Right lobe of liver (tissue), 6 donors: ENCODE results near the gene SMPD2. TPM values are rescaled to one million over a fixed set of nuclear protein-coding genes. Genes with fewer than 3 reads are reported as not detected.

ENCODE experiments used
- ATAC-seq, 4 donors: fragments of 200-7000 bp; cut with Tn5 transposase; one replicate each; pipeline ENCODE4 v1.9.1; 2020; ENCODE audit warnings: mild to moderate bottlenecking in 4 of 4, moderate library complexity in 4 of 4
- DNase-seq, 3 donors: peaks; one replicate each; pipeline ENCODE4 v3.0.0-alpha.2; 2020
- H3K27ac ChIP-seq, 3 donors: fragments of 200-600 bp; one replicate each; pipeline ENCODE4 v1.8.0; 2022
- H3K27me3 ChIP-seq, 2 donors: fragments of 200-600 bp; one replicate each; pipeline ENCODE4 v1.8.0; 2022
- H3K36me3 ChIP-seq, 4 donors: fragments of 200-600 bp; sonication (generic) in 1 of 4; one replicate each; pipeline versions ENCODE4 v1.5.1 to v1.8.0; 2017 to 2022; ENCODE audit warnings: control low read depth in 1 of 4
- H3K4me1 ChIP-seq, 4 donors: fragments of 200-600 bp; sonication (generic) in 1 of 4; one replicate each; pipeline versions ENCODE4 v1.5.1 to v1.8.0; 2017 to 2022; ENCODE audit warnings: control low read depth in 1 of 4
- H3K4me3 ChIP-seq, 3 donors: fragments of 200-600 bp; one replicate each; pipeline ENCODE4 v1.8.0; 2022
- H3K9me3 ChIP-seq, 4 donors: fragments of 200-600 bp; sonication (generic) in 1 of 4; one replicate each; pipeline versions ENCODE4 v1.5.1 to v1.8.0; 2017 to 2022; ENCODE audit warnings: control low read depth in 1 of 4
- CTCF ChIP-seq, 4 donors: fragments of 200-600 bp in 3 of 4; fragments of 450-650 bp in 1 of 4; IDR thresholded peaks; one replicate each; pipeline versions ENCODE4 v1.5.1 to v1.8.0; 2016 to 2022; ENCODE audit warnings: antibody characterized with exemption in 4 of 4, mild to moderate bottlenecking in 2 of 4
- POLR2A ChIP-seq: fragments of 450-650 bp; IDR thresholded peaks from one replicate; pipeline ENCODE4 v1.6.1; 2017; ENCODE audit warnings: antibody characterized with exemption, mild to moderate bottlenecking
- WGBS: methylation state at CpG from one replicate; pipeline ENCODE4 v1.1.6; 2018; ENCODE audit warnings: low coverage, low lambda C conversion rate; ENCODE audit not compliant: insufficient coverage; ENCODE audit errors: missing lambda C conversion rate; 5-methylcytosine and 5-hydroxymethylcytosine counted together
- intact Hi-C, 2 donors: fragments of 100-400 bp; cut with DNase I; formaldehyde crosslinking; loops; one replicate each; pipeline versions ENCODE4 v1.11.2 to v1.14.1; 2022
- total RNA-seq, 6 experiments: library from RNA; depleted of rRNA in 2 of 6; stranded (reverse); fragments of >200 nt in 2 of 6; fragmentation: NEBNext Ultra II Directional in 3 of 6; extraction: Animal tissue kit (Norgen Biotek cat#: 25700) in 3 of 6; gene quantifications; one replicate each; pipeline versions ENCODE4 v1.1.0 to v1.2.4, GENCODE V29; 2016 to 2023
- donor health status: DM: no; HTN: yes; CAD: no.
- donor health status: DM: no; HTN: no; CAD: no.
- donor health status: DM: no; HTN: no; CAD: no.
- donor health status: DM: no; HTN: yes; CAD: no.
- donor health status: DM: no; HTN: yes; CAD: no.

The SMPD2 gene
- total RNA-seq, 6 experiments from 2014 or later, result 3.2 to 7.7 (median 4.0) TPM

GRCh38 chr6:109396046-109396718, 44.3 kb upstream of the SMPD2 start:
- Histone ChIP-seq H3K4me3 (no peak overlapping the region), H3K27me3 (no peaks in the 10 kb centered on the region), H3K4me1 (no peaks in the 10 kb centered on the region), H3K27ac (no peak overlapping the region), H3K36me3 (no peaks in the 10 kb centered on the region), H3K9me3 (no peaks in the 10 kb centered on the region)
- intact Hi-C loops, result loop anchor here in 1 of 2 donors (5.0 kb wide), 1 partner anchor 209 kb away; no protein-coding TSS in a partner anchor
- no peak for TF ChIP-seq CTCF (IDR thresholded peaks at IDR 0.05)
- TF ChIP-seq POLR2A, result no peak
- WGBS, result 81% methylated on average over 7 of the region's 12 CpGs
- ATAC-seq, result no peak
- DNase-seq, result no peak

GRCh38 chr6:109397020-109397419, 43.5 kb upstream of the SMPD2 start:
- DNase-seq, result no peak
- Histone ChIP-seq H3K4me1 (no peaks in the 10 kb centered on the region), H3K9me3 (no peaks in the 10 kb centered on the region), H3K27ac (no peak overlapping the region), H3K27me3 (no peaks in the 10 kb centered on the region), H3K36me3 (no peaks in the 10 kb centered on the region), H3K4me3 (no peak overlapping the region)
- peak; percentile 69 to 84 (median 78) for ATAC-seq
- peak; percentile 40 to 49 (median 41) for TF ChIP-seq CTCF (IDR thresholded peaks at IDR 0.05)
- no peak for TF ChIP-seq POLR2A
- 22% methylated on average over 3 of the region's 4 CpGs for WGBS
- intact Hi-C loops, result loop anchor here in 1 of 2 donors (5.0 kb wide), 1 partner anchor 210 kb away; no protein-coding TSS in a partner anchor

GRCh38 chr6:109406196-109406595, 34.3 kb upstream of the SMPD2 start:
- intact Hi-C loops, result no loop called here

GRCh38 chr6:109411034-109411433, 29.5 kb upstream of the SMPD2 start:
- DNase-seq (no peak), ATAC-seq (no peak)
- 67% methylated on average over 1 of the region's 2 CpGs for WGBS
- H3K4me3 ChIP-seq, result no peak overlapping the region
- intact Hi-C loops, result no loop called here
- no peak overlapping the region for H3K27ac ChIP-seq
- no peaks in the 10 kb centered on the region for H3K4me1 ChIP-seq
- TF ChIP-seq POLR2A (no peak), CTCF (IDR thresholded peaks at IDR 0.05) (no peak)
- no peaks in the 10 kb centered on the region for H3K27me3 ChIP-seq
- no peaks in the 10 kb centered on the region for H3K36me3 ChIP-seq
- no peaks in the 10 kb centered on the region for H3K9me3 ChIP-seq

More at GRCh38 chr6:109406196-109406595, 34.3 kb upstream of the SMPD2 start:
- H3K36me3 ChIP-seq, result no peaks in the 10 kb centered on the region
- TF ChIP-seq CTCF (IDR thresholded peaks at IDR 0.05), result no peak
- no peak for TF ChIP-seq POLR2A
- no peaks in the 10 kb centered on the region for H3K9me3 ChIP-seq
- H3K4me1 ChIP-seq, result no peaks in the 10 kb centered on the region
- ATAC-seq (peak in 1 of 4 donors; percentile 39), DNase-seq (no peak)
- no peak overlapping the region for H3K4me3 ChIP-seq
- H3K27ac ChIP-seq, result no peak overlapping the region
- no peaks in the 10 kb centered on the region for H3K27me3 ChIP-seq
- WGBS, result 77% methylated on average over 4 of the region's 4 CpGs
